ENCODE data around the gene TMEM81.

TMEM81 gene

GRCh38 chr1:205084360-205084759 lies at the start of gene TMEM81:
Gene TMEM81 (minus strand): TSS chr1:205084460. CDS start chr1:205084320, 140 bp downstream.
- no peak for DNase-seq (ENCODE audit: low read depth, low spot score)

- DNase-seq (ENCODE audit: low read depth, low spot score) = no peak
Observed at GRCh38 chr1:205133287-205133686, 49.0 kb upstream of the TMEM81 start.

- DNase-seq (ENCODE audit: low read depth, low spot score) = no peak
Observed at GRCh38 chr1:205129447-205130029, 45.3 kb upstream of the TMEM81 start.

GRCh38 chr1:205128050-205128449 lies 43.8 kb upstream of the TMEM81 start:
- DNase-seq (ENCODE audit: low read depth, low spot score) = no peak

- DNase-seq (ENCODE audit: low read depth, low spot score) = no peak
Observed at GRCh38 chr1:205127646-205128045, 43.4 kb upstream of the TMEM81 start.

- no peak for DNase-seq (ENCODE audit: low read depth, low spot score)
Observed at GRCh38 chr1:205124726-205125125, 40.5 kb upstream of the TMEM81 start.

GRCh38 chr1:205122489-205122882 lies 38.2 kb upstream of the TMEM81 start:
- no peak for DNase-seq (ENCODE audit: low read depth, low spot score)

GRCh38 chr1:205121660-205122488 lies 37.6 kb upstream of the TMEM81 start, which contains the start of gene RBBP5:
Gene RBBP5 (minus strand): TSS chr1:205121978. CDS start chr1:205121873, 105 bp downstream.
- peak; percentile 89 for DNase-seq (ENCODE audit: low read depth, low spot score)

- no peak for DNase-seq (ENCODE audit: low read depth, low spot score)
Observed at GRCh38 chr1:205118752-205119151, 34.5 kb upstream of the TMEM81 start.

GRCh38 chr1:205111354-205111753 lies 27.1 kb upstream of the TMEM81 start:
- no peak for DNase-seq (ENCODE audit: low read depth, low spot score)

- DNase-seq (ENCODE audit: low read depth, low spot score) = no peak
Observed at GRCh38 chr1:205109711-205110110, 25.5 kb upstream of the TMEM81 start.

- no peak for DNase-seq (ENCODE audit: low read depth, low spot score)
Observed at GRCh38 chr1:205109269-205109668, 25.0 kb upstream of the TMEM81 start.

GRCh38 chr1:205108464-205108863 lies 24.2 kb upstream of the TMEM81 start:
- DNase-seq (ENCODE audit: low read depth, low spot score) = no peak

GRCh38 chr1:205107327-205107726 lies 23.1 kb upstream of the TMEM81 start:
- no peak for DNase-seq (ENCODE audit: low read depth, low spot score)

- no peak for DNase-seq (ENCODE audit: low read depth, low spot score)
Observed at GRCh38 chr1:205102404-205102803, 18.1 kb upstream of the TMEM81 start.

GRCh38 chr1:205098242-205098641 lies 14.0 kb upstream of the TMEM81 start:
- no peak for DNase-seq (ENCODE audit: low read depth, low spot score)

- no peak for DNase-seq (ENCODE audit: low read depth, low spot score)
Observed at GRCh38 chr1:205095422-205095821, 11.2 kb upstream of the TMEM81 start.

GRCh38 chr1:205091043-205091740 lies 6.9 kb upstream of the TMEM81 start:
- DNase-seq (ENCODE audit: low read depth, low spot score) = no peak

- DNase-seq (ENCODE audit: low read depth, low spot score) = no peak
Observed at GRCh38 chr1:205088341-205088740, 4.1 kb upstream of the TMEM81 start.

- DNase-seq (ENCODE audit: low read depth, low spot score) = no peak
Observed at GRCh38 chr1:205082431-205082830, 1.8 kb downstream of the TMEM81 start.

GRCh38 chr1:205077934-205078311 lies 6.3 kb downstream of the TMEM81 start:
- no peak for DNase-seq (ENCODE audit: low read depth, low spot score)

GRCh38 chr1:205077158-205077933 lies 6.9 kb downstream of the TMEM81 start:
- DNase-seq (ENCODE audit: low read depth, low spot score) = no peak

Data from activated naive CD8-positive, alpha-beta T cell treated with anti-CD3 and anti-CD28 coated beads, Interleukin-2, amount 50 U/mL, for 16 hours (primary cell).